Measurements from ENCODE around the gene GTF2H2C.
"Not testable (repeated sequence)": the region's sequence is repeated elsewhere in the genome, so short reads cannot be mapped to it uniquely, and the experiment has no call there.

DNA sequence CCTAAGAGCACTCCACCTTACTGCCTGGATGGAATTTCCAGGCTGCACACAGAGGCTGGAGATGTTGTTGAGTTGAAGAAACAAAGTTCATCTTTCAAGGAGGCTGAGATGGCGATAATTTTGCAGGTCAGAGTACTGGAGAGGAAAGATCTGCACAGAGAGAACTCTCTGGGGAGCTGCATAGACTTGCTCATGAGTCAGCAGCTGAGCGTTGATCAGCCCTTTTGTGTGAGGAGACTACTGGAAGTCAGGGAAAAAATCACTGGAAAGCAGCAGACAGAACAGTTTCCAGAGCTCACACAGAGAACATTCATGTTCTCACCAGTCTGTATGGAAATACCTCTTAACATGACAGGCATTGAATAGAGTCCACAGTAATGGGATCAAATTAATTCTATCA lies 23.4 kb downstream of the GTF2H2C start:
- TF ChIP-seq, protein P1, sequence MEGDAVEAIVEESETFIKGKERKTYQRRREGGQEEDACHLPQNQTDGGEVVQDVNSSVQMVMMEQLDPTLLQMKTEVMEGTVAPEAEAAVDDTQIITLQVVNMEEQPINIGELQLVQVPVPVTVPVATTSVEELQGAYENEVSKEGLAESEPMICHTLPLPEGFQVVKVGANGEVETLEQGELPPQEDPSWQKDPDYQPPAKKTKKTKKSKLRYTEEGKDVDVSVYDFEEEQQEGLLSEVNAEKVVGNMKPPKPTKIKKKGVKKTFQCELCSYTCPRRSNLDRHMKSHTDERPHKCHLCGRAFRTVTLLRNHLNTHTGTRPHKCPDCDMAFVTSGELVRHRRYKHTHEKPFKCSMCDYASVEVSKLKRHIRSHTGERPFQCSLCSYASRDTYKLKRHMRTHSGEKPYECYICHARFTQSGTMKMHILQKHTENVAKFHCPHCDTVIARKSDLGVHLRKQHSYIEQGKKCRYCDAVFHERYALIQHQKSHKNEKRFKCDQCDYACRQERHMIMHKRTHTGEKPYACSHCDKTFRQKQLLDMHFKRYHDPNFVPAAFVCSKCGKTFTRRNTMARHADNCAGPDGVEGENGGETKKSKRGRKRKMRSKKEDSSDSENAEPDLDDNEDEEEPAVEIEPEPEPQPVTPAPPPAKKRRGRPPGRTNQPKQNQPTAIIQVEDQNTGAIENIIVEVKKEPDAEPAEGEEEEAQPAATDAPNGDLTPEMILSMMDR (IDR thresholded peaks at IDR 0.05) = not testable (repeated sequence)
- TF ChIP-seq EP300 (IDR thresholded peaks at IDR 0.05) = not testable (repeated sequence)
